SK-N-DZ (cell line): ENCODE measurements around the gene ANO6. TPM values are rescaled to one million over a fixed set of nuclear protein-coding genes. Genes with fewer than 3 reads are reported as not detected.
A peak's percentile ranks its signal among the peaks of the same experiment; 100 is the strongest.
"Not testable (repeated sequence)": the region's sequence is repeated elsewhere in the genome, so short reads cannot be mapped to it uniquely, and the experiment has no call there.

Source experiments
- DNase-seq: peaks from one replicate; pipeline ENCODE4 v3.0.0-alpha.2; 2015; ENCODE audit warnings: low spot score
- polyA plus RNA-seq, 2 experiments: library from polyadenylated mRNA; depleted of rRNA; stranded (reverse); fragments of >200 nt; gene quantifications; 2 replicates each; pipeline ENCODE4 v1.2.3, GENCODE V29; 2014

The ANO6 gene
- polyA plus RNA-seq (2014; cell fraction: cytosol; rRNA removed), result 68.9 and 75.0 TPM in 2 replicates
- polyA plus RNA-seq (2014; cell fraction: nucleus; rRNA removed), result 39.3 and 39.6 TPM in 2 replicates

- peak; percentile 92 for DNase-seq
Measured at GRCh38 chr12:45215419-45216229, at the start of gene ANO6. Gene ANO6 (plus strand): TSS chr12:45216095. CDS start chr12:45216322, 227 bp downstream.

GRCh38 chr12:45168976-45169375, 46.9 kb upstream of the ANO6 start:
- no peak for DNase-seq

- peak; percentile 77 for DNase-seq
Measured at GRCh38 chr12:45170456-45171042, 45.3 kb upstream of the ANO6 start.

GRCh38 chr12:45173293-45173692, 42.6 kb upstream of the ANO6 start:
- DNase-seq, result not testable (repeated sequence)

- DNase-seq, result no peak
Measured at GRCh38 chr12:45174595-45174994, 41.3 kb upstream of the ANO6 start.

- no peak for DNase-seq
Measured at GRCh38 chr12:45178771-45179170, 37.1 kb upstream of the ANO6 start.

GRCh38 chr12:45182511-45182910, 33.4 kb upstream of the ANO6 start:
- no peak for DNase-seq

GRCh38 chr12:45183246-45183645, 32.6 kb upstream of the ANO6 start:
- no peak for DNase-seq

DNA sequence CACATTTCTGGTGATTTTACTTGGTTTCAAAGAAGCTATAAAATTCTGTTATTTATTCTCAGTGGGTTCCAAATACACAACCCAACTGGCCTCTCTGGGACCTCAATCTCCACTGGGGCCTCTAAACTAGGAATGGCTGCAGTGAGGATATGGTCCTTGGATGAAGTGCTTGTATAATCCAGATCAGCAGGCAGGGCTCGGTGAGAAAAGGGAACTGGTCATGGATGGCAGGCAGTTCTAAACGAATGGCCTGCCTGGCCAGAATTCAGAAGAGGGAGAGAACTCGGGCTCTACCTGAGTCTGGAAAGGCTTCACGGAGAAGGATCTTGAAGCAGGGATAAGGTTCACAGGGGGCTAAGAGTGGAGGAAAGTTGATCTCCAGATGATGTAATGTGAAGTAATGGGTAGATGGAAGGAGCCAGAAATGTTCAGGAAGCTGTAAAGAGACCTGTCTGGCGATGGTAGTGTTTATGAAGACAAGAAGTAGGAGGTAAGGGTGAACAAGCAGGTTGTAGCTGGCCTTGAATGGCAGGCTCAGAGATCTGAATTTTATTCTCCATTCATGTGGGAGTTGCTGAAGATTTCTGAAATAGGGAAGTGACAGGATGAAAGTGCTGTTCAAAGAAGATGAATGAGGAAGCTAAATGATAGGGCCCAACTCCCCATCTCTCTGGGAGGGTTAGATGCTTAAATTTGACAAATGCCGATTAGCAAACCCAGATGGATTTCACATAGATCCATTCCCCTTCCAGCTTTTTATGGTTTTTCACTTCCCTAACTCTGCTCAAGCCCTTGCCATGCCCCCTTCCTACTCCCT, 31.5 kb upstream of the ANO6 start:
- DNase-seq, result no peak

- DNase-seq, result no peak
Measured at GRCh38 chr12:45186762-45187161, 29.1 kb upstream of the ANO6 start.

- DNase-seq, result no peak
Measured at GRCh38 chr12:45189766-45190403, 26.0 kb upstream of the ANO6 start.

- DNase-seq, result no peak
Measured at GRCh38 chr12:45191239-45191638, 24.7 kb upstream of the ANO6 start.

DNA sequence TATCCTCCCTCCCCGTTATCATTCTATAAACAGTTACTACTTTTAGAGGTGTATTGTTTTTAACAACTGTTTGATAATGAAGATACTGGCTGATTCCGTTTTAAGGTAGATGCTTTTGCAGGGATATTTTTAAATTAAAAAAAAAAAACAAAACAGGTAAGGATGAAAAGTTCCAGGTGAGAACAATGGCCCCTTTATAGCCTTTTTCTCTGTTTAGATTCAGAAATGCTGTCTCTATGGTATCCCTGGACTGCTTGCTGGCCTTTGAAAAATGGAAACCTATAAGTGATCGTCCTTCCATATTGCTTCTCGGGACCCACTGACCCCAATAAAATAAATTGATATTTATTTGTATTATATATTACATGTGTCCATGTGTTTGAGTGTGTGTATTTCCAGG, 23.2 kb upstream of the ANO6 start:
- DNase-seq, result no peak

DNA sequence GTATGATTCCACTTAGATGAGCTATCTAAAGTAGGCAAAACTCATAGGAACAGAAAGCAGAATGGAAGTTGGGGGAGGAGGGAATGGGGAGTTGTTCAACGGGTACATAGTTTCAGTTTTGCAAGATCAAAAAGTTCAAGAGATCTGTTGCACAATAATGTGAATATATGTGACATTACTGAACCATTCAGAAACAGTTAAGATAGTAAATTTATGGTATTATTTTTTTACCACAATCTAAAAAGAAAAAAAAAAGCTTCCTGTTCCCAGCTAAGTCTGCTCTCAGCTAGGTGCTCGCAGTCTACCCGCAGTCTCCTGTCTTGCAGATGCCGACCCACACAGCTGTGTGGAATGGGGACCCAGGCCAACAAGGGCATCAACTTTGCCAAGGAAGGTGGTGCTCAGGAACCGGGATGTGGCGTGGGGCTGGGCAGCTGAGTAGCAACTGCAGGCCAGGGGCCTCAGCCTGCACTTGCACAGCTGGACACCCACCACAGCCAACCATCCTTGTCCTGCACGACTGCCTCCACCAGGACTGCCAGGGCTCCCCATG, 15.3 kb upstream of the ANO6 start:
- DNase-seq, result no peak

DNA sequence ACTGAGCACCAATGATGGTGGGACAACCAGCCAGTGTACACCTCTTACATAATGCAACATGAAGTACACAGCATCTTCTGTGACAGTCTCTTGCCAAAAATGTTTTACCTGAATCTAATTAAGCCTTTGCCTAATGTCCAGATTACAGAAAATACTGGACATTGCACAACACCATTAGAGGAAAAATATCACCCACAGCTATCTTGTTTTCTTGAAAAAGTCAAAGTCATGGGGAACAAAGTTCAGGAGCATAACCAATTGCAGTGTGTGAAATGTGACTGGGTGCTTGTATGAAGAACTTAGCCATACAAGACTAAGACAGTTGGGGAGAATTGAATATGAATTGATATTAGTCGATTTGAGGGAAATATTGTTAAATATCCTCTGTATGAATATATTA, 12.1 kb upstream of the ANO6 start:
- DNase-seq, result no peak

DNA sequence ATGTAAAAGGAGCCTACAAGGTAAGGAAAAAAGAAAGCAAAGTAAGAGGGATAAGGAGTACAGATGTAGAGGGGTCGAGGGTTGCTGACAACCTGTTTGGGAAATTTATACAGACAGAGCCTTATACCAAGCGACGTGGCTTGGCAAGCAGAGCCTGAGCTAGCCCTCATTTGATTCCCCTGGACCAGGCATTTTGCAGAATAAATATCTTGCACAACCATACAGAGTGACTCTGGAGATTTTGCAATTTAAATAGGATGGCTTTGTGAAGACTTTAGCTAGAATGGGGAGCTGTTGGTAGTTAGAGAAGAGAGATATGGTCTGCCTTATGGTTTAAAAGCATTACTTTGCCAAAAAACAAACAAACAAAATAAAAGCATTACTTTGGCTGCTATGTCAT, 11.1 kb upstream of the ANO6 start:
- no peak for DNase-seq

DNA sequence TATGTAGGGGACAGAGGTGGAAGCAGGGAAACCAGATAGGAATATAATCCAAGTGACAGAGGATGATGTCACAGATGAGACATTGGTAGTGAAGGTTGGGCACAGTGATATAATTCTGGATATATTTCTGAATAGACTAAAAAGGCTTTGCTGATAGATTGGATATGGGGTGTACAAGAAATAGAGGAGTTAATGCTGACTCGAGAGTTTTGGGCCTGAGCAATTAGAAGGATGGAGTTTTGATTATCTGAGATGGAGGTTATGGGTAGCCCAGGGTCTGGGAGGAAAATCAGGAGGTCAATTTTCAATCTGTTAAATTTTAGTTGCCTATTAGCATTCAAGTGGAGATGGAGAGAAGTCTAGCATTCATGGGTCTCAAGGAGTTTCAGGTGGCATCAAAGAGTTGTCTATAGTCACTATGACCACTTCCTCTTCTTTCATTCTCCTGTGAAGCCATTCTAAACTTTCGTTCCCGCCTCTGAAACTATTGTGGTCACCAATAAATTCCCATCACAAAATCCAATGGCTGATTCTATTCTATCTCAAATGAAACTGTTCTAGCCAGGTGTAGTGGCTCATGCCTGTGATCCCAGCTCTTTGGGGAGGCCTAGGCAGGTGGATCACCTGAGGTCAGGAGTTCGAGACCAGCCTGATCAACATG, 10.6 kb upstream of the ANO6 start:
- no peak for DNase-seq

- no peak for DNase-seq
Measured at GRCh38 chr12:45208604-45209487, 7.0 kb upstream of the ANO6 start.

GRCh38 chr12:45209784-45210183, 6.1 kb upstream of the ANO6 start:
- DNase-seq, result no peak

GRCh38 chr12:45212064-45212463, 3.8 kb upstream of the ANO6 start:
- no peak for DNase-seq
